GM21390 (cell line): ENCODE results near the gene PRPF18.
"Not testable (repeated sequence)": the region's sequence is repeated elsewhere in the genome, so short reads cannot be mapped to it uniquely, and the experiment has no call there.

Source experiments
- ATAC-seq: cut with Tn5 transposase; IDR thresholded peaks from one replicate; pipeline ENCODE4 v1.9.1; 2021; ENCODE audit not compliant: unreplicated experiment

The PRPF18 gene, protein sequence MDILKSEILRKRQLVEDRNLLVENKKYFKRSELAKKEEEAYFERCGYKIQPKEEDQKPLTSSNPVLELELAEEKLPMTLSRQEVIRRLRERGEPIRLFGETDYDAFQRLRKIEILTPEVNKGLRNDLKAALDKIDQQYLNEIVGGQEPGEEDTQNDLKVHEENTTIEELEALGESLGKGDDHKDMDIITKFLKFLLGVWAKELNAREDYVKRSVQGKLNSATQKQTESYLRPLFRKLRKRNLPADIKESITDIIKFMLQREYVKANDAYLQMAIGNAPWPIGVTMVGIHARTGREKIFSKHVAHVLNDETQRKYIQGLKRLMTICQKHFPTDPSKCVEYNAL

GRCh38 chr10:13586676-13587355 is at the start of gene PRPF18:
PRPF18 (plus strand) TSS chr10:13586965; CDS start chr10:13587087, 122 bp downstream.
- ATAC-seq = peak; percentile 100

DNA sequence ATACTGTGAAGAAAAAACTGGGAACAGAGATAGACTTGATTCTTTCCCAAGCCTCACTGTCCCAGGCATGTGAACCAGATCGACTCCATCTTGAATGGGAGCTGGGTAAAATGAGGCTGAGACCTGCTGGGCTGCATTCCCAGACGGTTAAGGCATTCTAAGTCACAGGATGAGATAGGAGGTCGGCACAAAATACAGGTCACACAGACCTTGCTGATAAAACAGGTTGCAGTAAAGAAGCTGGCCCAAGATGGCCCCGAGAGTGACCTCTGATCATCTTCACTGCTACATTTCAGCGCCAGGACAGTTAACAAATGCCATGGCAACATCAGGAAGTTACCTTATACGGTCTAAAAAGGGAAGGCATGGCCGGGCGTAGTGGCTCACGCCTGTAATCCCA is 48.8 kb upstream of the PRPF18 start:
- ATAC-seq = not testable (repeated sequence)

DNA sequence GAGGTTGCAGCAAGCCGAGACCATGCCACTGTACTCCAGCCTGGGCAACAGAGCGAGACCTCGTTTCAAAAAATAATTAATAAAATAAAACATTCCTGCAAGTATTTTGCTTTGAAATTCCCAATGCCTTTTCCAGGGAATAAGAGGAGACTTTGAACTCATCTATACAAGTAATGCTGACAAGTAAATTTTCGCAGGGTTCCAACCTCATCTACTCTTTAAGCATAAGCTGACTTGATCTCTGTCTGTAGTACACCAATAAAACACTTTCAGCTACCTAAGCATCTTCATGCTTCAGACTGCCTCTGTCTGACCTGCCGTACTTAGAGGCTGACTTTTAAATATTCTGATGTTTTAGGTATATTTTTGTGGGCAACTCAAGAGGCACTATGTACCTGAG is 44.2 kb upstream of the PRPF18 start:
- no peak for ATAC-seq

- ATAC-seq = no peak
Observed at GRCh38 chr10:13550802-13551201, 36.0 kb upstream of the PRPF18 start.

GRCh38 chr10:13555884-13556510 is 30.8 kb upstream of the PRPF18 start:
- ATAC-seq = no peak

DNA sequence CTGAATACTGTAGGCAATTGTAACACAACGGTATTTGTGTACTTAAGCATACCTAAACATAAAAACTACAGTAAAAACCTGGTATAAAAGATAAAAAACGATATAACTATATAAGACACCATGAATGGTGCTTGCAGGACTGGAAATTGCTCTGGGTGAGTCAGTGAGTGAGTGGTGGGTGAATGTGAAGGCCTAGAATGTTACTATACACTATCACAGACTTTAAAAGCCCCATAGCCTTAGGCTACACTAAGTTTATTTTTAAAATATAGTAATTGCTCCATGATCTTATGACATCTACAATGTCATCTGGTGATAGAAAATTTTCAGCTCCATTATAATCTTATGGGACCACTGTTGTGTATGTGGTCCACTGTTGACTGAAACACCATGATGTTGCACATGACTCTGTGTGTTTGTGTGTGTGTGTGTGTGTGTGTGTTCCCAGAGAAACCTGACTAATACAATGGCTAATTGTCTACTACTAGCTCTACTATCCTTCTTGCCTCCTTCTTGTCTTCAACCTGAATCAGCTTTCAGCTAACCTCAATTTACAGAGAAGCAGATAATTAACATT is 27.6 kb upstream of the PRPF18 start:
- no peak for ATAC-seq

- ATAC-seq = no peak
Observed at GRCh38 chr10:13560597-13560996, 26.2 kb upstream of the PRPF18 start.

- no peak for ATAC-seq
Observed at GRCh38 chr10:13563481-13564445, 23.0 kb upstream of the PRPF18 start.

- ATAC-seq = no peak
Observed at GRCh38 chr10:13564576-13564975, 22.2 kb upstream of the PRPF18 start.

DNA sequence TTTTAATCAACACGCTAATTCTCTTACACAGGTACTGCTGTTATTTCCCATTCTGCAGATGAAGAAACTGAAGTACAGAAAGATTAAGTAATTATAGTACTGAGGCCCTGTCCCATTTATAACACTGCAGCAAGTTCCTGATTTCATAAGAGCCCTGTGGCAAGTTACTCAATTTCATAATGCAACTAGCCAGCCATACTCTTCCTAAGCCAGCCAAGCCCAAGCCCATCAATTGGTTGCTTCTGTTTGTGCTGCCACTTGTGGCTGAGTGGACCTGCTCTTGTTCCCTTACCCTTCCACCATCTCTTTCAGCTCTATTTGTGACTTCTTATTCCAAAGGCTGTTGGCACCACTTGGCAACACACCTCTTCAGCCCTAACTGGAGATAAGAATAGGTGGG is 19.7 kb upstream of the PRPF18 start:
- no peak for ATAC-seq

DNA sequence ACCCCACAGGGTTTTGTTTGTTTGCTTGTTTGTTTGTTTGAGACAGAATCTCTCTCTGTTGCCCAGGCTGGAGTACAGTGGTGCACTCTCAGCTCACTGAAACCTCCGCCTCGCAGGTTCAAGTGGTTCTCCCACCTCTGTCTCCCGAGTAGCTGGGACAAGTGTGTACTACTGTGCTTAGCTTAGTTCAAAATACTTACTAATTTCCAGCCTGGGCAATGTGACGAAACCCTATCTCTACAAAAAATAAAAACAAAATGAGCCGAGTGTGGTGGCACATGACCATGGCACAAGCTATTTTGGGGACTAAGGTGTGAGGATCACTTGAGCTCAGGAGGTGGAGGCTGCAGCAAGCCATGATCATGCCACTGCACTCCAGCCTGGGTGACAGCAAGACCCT is 15.2 kb upstream of the PRPF18 start:
- no peak for ATAC-seq

GRCh38 chr10:13573960-13574359 is 12.8 kb upstream of the PRPF18 start:
- ATAC-seq = no peak

DNA sequence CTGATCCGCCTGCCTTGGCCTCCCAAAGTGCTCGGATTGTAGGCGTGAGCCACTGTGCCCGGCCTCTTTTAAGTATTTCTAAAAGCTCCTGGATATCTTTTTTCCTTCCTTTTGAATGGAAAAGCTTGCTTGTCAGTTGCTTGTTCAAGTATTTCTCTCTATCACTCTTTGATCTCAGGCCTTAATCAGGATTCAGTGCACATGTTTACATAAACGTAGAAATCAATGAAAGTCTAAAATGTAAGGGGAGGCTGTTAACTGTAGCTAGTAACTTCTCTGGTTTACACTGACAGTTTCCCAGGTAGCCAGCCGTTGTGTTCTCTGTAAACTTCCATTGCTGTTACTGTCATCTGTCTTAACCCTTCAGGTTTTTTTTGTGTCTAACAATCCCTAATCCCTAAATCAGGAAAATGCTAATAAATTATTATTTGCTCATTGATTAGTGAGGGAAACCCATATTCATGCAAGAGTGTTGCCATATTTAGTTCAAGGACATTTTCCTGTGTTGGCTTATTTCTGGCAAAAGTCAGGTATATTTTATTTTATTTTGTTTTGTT is 1.5 kb upstream of the PRPF18 start:
- no peak for ATAC-seq

DNA sequence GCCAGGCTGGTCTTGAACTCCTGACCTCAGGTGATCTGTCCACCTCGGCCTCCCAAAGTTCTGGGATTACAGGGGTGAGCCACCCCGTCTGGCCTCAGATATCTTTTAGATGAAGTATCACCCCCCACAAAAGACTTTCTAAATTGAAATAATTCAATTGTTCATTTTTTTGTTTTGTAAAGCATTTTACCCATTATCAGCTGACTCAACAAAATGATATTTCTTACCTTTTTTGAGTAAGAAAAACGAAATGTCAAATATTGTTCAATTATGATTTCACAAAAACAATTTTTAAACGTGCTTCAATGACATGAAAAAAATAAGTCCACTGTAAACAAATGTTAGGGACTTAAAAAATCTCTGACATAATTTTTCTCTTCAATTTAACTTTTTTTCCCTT is 822 bp upstream of the PRPF18 start:
- no peak for ATAC-seq

DNA sequence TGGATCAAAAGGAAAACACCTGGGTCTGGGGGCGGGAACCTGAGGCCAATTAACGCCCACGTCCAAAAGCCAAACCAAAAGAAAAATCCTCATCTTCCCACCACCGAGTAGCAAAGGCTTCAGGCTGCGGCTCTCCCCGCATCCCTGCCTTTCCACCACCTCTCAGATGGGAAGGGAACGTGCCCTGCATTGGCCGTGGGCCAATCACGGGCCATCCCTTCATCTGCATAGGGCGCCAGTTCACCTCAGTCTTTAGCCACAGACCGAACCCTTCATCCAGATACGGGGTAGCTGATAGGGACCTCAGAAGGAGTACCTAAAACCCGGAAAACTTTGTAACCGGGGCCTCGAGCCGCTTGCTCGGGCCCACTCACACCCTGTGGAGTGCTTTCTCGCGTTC is 626 bp downstream of the PRPF18 start:
- ATAC-seq = no peak

DNA sequence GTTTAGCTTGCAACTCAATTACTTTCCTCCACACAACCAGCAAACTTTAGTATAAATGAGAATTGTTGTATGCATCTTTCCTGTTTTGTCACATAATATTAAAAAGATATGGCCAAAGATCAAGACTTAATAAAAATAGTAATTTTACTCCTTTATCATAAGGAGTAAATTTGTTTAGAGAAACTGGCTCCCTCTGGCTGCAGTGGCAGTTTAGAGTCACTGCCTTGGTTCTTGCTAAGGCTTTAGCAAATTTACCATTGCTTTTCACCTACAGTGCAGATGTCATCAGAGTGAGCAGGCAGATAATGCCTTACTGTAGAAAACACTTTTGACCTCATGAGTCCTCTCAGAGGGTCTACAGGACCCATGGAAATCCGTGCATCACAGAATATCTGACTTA is 2.6 kb downstream of the PRPF18 start:
- no peak for ATAC-seq

DNA sequence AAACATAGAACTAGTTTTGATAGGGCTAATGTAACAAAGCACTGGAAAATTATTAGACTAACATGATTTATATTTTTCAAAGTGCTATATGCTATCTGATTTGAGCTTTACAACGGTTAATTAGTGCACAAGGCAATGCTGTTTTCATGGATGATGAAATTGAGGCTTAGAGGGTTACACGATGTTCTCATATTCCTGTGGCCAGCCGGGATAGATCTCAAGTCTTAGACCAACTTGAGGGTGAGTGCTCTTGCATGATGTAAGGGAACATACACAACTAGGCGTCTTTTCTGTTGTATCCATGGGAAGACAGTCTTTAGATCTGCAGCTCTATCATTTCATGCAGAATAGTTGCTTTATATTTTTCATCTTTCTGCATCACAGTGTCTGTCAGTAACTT is 4.1 kb downstream of the PRPF18 start:
- no peak for ATAC-seq

DNA sequence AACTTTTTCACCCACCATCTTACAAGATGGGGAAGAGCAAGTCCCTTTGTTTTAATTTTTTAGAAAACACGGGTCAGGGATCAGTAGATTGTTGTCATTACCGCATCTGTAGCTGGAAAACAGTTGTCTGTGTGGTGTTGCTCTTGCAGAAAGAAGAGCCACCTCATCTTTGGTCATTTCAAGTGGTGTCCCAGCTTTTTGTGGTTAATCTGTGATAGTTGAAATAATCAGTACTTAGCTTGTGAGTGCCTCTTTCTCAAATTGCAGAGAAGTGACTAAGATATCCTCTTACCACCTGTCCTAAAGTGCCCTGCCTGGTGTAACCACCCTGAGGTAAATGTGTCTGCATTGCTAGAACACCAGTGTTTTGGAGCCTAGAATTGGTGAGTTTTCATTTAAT is 5.5 kb downstream of the PRPF18 start:
- ATAC-seq = no peak

DNA sequence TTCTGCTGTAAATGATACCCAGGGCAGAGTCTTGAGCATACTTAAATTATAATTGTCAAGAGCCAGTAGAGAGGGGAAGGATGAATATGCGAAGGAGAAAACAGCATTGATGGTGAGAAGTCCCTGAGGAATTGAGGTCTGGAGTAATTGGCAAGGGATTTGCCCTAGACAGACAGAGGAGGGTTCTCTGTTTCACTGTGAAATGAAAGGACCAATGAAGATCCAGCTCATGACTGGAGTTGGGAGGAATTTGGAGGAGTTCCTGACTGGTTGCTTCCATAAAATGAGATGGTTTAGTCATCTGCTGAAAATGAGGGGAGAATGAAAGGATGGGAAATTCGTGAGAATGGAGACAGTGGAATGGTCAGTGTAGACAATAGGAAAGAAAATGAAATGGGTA is 6.8 kb downstream of the PRPF18 start:
- ATAC-seq = no peak

DNA sequence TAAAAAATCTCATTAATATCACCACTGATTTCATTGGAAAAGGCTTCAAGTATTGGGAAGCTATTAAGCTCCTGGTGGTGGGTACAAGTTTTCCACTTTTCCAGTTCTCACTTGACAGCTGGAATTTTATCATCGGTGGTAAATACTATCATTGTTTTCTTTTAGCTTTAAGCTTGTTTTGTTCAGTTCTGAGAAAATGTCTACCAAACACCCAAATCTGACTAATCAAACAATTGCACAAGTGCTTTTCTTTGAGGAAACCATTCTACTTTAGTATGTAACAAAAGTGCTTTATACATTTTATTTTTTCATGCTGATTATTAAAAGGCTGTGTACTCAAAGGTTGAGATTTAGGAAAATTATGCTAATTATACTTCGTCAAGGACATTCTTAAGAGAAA is 7.9 kb downstream of the PRPF18 start:
- ATAC-seq = no peak
